ENCODE results near the gene MORN3. TPM values are rescaled to one million over a fixed set of nuclear protein-coding genes. Genes with fewer than 3 reads are reported as not detected.

The MORN3 gene
- total and polyA plus RNA-seq, 10 of the 15 experiments (the other 5 are each of a cell fraction or from before 2014, with no cell fraction given), result 0.08 to 0.34 (median 0.17) TPM

GRCh38 chr12:121637231-121637914, 32.1 kb downstream of the MORN3 start (continued):
- peak in 1 of 2 experiments; percentile 90; a peak in 2 of 4 replicates for TF ChIP-seq ETV6 (conservative IDR thresholded peaks at IDR 0.05 in 1 of 2, IDR thresholded peaks at IDR 0.05 in 1 of 2; ENCODE audit: borderline replicate concordance in 1 of 2, low read depth in 1 of 2)
- no peak for TF ChIP-seq ZBED1 (IDR thresholded peaks at IDR 0.05; ENCODE audit: borderline replicate concordance)
- no peak for TF ChIP-seq NR2C2 (IDR thresholded peaks at IDR 0.05; ENCODE audit: borderline replicate concordance, control insufficient read depth, insufficient read length, low read depth)
- 0 out of 2 replicates have a peak, but pooled peaks have one; percentile 30 for TF ChIP-seq ELK1 (IDR thresholded peaks at IDR 0.05; ENCODE audit: low read depth, low read length)
- TF ChIP-seq NBN (IDR thresholded peaks at IDR 0.05), result 0 out of 2 replicates have a peak, but pooled peaks have one; percentile 19
- peak in 1 of 2 experiments; percentile 32; a peak in 1 of 4 replicates for TF ChIP-seq BHLHE40 (IDR thresholded peaks at IDR 0.05; ENCODE audit: borderline replicate concordance in 1 of 2, low read depth in 2 of 2, low read length in 1 of 2)

GRCh38 chr12:121634836-121635235, 34.6 kb downstream of the MORN3 start:
- Histone ChIP-seq H3K27ac (ENCODE audit: control insufficient read depth, insufficient read depth) (no peak overlapping the region; the same call in 1 of the 2 replicates), H3K4me1 (ENCODE audit: control insufficient read depth, insufficient read depth, low read length) (peaks cover 34% of the 10 kb centered on the region)
- SMC1A ChIA-PET (ENCODE audit: uncharacterized antibody, unreplicated experiment), result interaction anchor here (0.6 to 1.2 kb wide), 2 partner anchors 34 to 171 kb away, joined by 3 to 4 read pairs; no protein-coding TSS in a partner anchor

More at GRCh38 chr12:121634836-121635235, 34.6 kb downstream of the MORN3 start:
- H3K36me3 ChIP-seq (ENCODE audit: control insufficient read depth in 2 of 2, insufficient read depth in 2 of 2, low read length in 1 of 2), result peaks cover 0 to 5% of the 10 kb centered on the region in 2 experiments; a peak in 1 of 4 replicates
- TF ChIP-seq POLR2A (IDR thresholded peaks at IDR 0.05; ENCODE audit: low read depth, low read length) (0 out of 2 replicates have a peak, but pooled peaks have one; percentile 28), ATF2 (IDR thresholded peaks at IDR 0.05; ENCODE audit: low read length) (no peak), CREM (IDR thresholded peaks at IDR 0.05; ENCODE audit: low read depth) (no peak), USF2 (IDR thresholded peaks at IDR 0.05; ENCODE audit: borderline replicate concordance, low read depth, low read length) (no peak), CBFB (IDR thresholded peaks at IDR 0.05; ENCODE audit: low read depth) (no peak)
- BruUV-seq (replicated peaks), result no TSS peak
- ChIA-PET CTCF (interaction anchor here (1.2 to 4.4 kb wide), 3 partner anchors 11 to 24 kb away, joined by 3 to 17 read pairs (median 3); no protein-coding TSS in a partner anchor), POLR2A (interaction anchor here (0.5 to 1.0 kb wide), 3 partner anchors 12 to 209 kb away, joined by 4 to 5 read pairs (median 4); no protein-coding TSS in a partner anchor), RAD21 (ENCODE audit: unreplicated experiment) (interaction anchor here (0.7 to 1.4 kb wide), 3 partner anchors 8 to 58 kb away, joined by 3 read pairs; partner anchors contain the start of gene ORAI1)
- peak overlapping the region; percentile 48; the same call in 1 of the 2 replicates for H3K4me2 ChIP-seq (ENCODE audit: control insufficient read depth, insufficient read depth)
- FAIRE-seq (no peak), DNase-seq (ENCODE audit: low read depth, low spot score) (no peak), ATAC-seq (no peak)
- H2AFZ ChIP-seq (ENCODE audit: control insufficient read depth, low read depth, low read length), result no peak overlapping the region
- no peaks in the 10 kb centered on the region for H3K9me3 ChIP-seq (replicated peaks; ENCODE audit: control insufficient read depth, insufficient read depth, low read length)
- H4K20me1 ChIP-seq (ENCODE audit: control insufficient read depth, insufficient read depth), result no peaks in the 10 kb centered on the region
- H3K27me3 ChIP-seq (replicated peaks in 1 of 2; ENCODE audit: control insufficient read depth in 2 of 2, insufficient read depth in 2 of 2, low read length in 1 of 2), result no peaks in the 10 kb centered on the region
- peaks cover 65% of the 10 kb centered on the region for H3K79me2 ChIP-seq (ENCODE audit: control insufficient read depth, insufficient read depth, low read length)
- H3K9ac ChIP-seq (ENCODE audit: control insufficient read depth, insufficient read depth, low read length), result no peak overlapping the region
- intact Hi-C loops (cut with micrococcal nuclease; ENCODE audit: unreplicated experiment), result no loop called here
- H3K4me3 ChIP-seq, result no peak overlapping the region
- in situ Hi-C loops (cut with MboI), result no loop called here
- 93% methylated on average over 13 of the region's 13 CpGs for WGBS (ENCODE audit: insufficient coverage, insufficient replicate concordance, low lambda C conversion rate, missing lambda C conversion rate)
